Type B pancreatic cell (in vitro differentiated cells): ENCODE data around the gene GPR82. TPM values are rescaled to one million over a fixed set of nuclear protein-coding genes. Genes with fewer than 3 reads are reported as not detected.

Source experiments
- DNase-seq: peaks from one replicate; pipeline ENCODE4 v3.0.0; 2021; ENCODE audit warnings: mixed read lengths; ENCODE audit not compliant: unreplicated experiment; ENCODE audit errors: extremely low spot score
- H3K27ac Mint-ChIP-seq: 2 replicates; pipeline ENCODE4 v1.8.0; 2021; ENCODE audit warnings: mild to moderate bottlenecking, mixed read lengths
- H3K27me3 Mint-ChIP-seq: 2 replicates; pipeline ENCODE4 v1.8.0; 2021; ENCODE audit warnings: mixed read lengths
- H3K36me3 Mint-ChIP-seq: 2 replicates; pipeline ENCODE4 v1.8.0; 2021; ENCODE audit warnings: mixed read lengths
- H3K4me1 Mint-ChIP-seq: one replicate; pipeline ENCODE4 v1.8.0; 2021; ENCODE audit warnings: mixed read lengths; ENCODE audit not compliant: unreplicated experiment
- H3K4me3 Mint-ChIP-seq: 2 replicates; pipeline ENCODE4 v1.8.0; 2021; ENCODE audit warnings: mild to moderate bottlenecking, mixed read lengths
- H3K9me3 Mint-ChIP-seq: 2 replicates; pipeline ENCODE4 v1.8.0; 2021; ENCODE audit warnings: mixed read lengths
- total RNA-seq: library from RNA; stranded (reverse); gene quantifications from 2 replicates; pipeline ENCODE4 v1.2.1, GENCODE V29; 2021; ENCODE audit warnings: low replicate concordance
- TF ChIP-seq, protein P1 (sequence below): fragments of 200-600 bp; sonication (generic); conservative IDR thresholded peaks from 2 replicates; pipeline ENCODE4 v1.5.0; 2021; ENCODE audit warnings: antibody characterized with exemption, mild to moderate bottlenecking

The GPR82 gene
- total RNA-seq, 1 donor from 2014 or later, result not detected

- DNase-seq, result no peak
- peaks cover 4% of the 10 kb centered on the region for H3K36me3 Mint-ChIP-seq
- H3K4me1 Mint-ChIP-seq, result no peaks in the 10 kb centered on the region
- TF ChIP-seq, protein P1, sequence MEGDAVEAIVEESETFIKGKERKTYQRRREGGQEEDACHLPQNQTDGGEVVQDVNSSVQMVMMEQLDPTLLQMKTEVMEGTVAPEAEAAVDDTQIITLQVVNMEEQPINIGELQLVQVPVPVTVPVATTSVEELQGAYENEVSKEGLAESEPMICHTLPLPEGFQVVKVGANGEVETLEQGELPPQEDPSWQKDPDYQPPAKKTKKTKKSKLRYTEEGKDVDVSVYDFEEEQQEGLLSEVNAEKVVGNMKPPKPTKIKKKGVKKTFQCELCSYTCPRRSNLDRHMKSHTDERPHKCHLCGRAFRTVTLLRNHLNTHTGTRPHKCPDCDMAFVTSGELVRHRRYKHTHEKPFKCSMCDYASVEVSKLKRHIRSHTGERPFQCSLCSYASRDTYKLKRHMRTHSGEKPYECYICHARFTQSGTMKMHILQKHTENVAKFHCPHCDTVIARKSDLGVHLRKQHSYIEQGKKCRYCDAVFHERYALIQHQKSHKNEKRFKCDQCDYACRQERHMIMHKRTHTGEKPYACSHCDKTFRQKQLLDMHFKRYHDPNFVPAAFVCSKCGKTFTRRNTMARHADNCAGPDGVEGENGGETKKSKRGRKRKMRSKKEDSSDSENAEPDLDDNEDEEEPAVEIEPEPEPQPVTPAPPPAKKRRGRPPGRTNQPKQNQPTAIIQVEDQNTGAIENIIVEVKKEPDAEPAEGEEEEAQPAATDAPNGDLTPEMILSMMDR, result no peak
- no peaks in the 10 kb centered on the region for H3K27me3 Mint-ChIP-seq
- H3K9me3 Mint-ChIP-seq, result peaks cover 3% of the 10 kb centered on the region
- H3K4me3 Mint-ChIP-seq, result no peak overlapping the region
- no peak overlapping the region for H3K27ac Mint-ChIP-seq
These were observed 26.7 kb downstream of the GPR82 start for GRCh38 chrX:41750716-41751115.

DNA sequence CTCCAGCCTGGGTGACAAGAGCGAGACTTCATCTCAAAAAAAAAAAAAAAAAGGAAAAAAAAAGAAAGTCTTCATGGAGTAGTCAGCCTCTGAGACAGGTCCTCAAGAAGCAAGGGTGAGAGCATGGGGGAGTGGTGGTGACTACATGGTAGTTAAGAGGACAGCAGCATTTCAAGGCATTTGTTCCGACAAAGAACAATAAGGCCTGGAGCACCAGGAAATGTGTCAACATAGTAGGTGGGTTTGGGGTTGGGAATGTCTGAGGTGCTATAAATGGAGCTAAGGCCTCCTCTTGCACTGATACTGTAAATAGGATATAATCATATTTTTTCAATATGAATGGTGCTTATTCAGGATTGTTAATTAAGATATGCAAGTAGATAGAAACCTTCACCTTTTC lies 34.4 kb downstream of the GPR82 start:
- no peak for DNase-seq
- Mint-ChIP-seq H3K4me1 (no peaks in the 10 kb centered on the region), H3K36me3 (peaks cover 4% of the 10 kb centered on the region), H3K27me3 (no peaks in the 10 kb centered on the region), H3K9me3 (no peaks in the 10 kb centered on the region), H3K4me3 (no peak overlapping the region), H3K27ac (no peak overlapping the region)
- TF ChIP-seq, protein P1, result no peak

- H3K27ac Mint-ChIP-seq, result no peak overlapping the region
- H3K36me3 Mint-ChIP-seq, result no peaks in the 10 kb centered on the region
- TF ChIP-seq, protein P1, result peak; percentile 65
- no peak overlapping the region for H3K4me3 Mint-ChIP-seq
- no peaks in the 10 kb centered on the region for H3K4me1 Mint-ChIP-seq
- DNase-seq, result no peak
- no peaks in the 10 kb centered on the region for H3K9me3 Mint-ChIP-seq
- H3K27me3 Mint-ChIP-seq, result no peaks in the 10 kb centered on the region
These were observed 35.8 kb downstream of the GPR82 start for GRCh38 chrX:41759817-41760216.

DNA sequence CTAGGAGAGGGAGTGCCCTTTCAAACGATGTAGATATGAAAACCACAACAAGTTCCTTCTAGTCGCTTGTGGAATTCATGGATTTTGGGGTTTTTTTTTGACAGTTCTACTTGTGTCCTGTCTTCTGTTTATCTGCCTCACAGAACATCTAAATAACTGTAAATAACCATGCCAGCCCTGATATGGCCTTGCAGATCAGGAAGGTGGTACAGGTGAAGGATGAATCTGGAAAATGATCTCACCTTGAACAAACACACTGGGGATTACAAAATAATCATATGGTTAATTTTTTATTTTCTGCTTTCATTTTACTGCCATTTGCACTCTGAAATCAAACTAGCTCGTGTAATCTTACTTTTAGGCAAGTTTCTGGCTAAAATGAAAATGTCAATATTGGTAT lies 37.2 kb downstream of the GPR82 start:
- no peaks in the 10 kb centered on the region for H3K4me1 Mint-ChIP-seq
- no peaks in the 10 kb centered on the region for H3K36me3 Mint-ChIP-seq
- H3K4me3 Mint-ChIP-seq, result no peak overlapping the region
- H3K9me3 Mint-ChIP-seq, result no peaks in the 10 kb centered on the region
- no peak for DNase-seq
- H3K27ac Mint-ChIP-seq, result peak overlapping the region; percentile 39
- no peaks in the 10 kb centered on the region for H3K27me3 Mint-ChIP-seq
- TF ChIP-seq, protein P1, result no peak

GRCh38 chrX:41761702-41762101 lies 37.7 kb downstream of the GPR82 start:
- DNase-seq, result no peak
- no peak overlapping the region for H3K27ac Mint-ChIP-seq
- H3K36me3 Mint-ChIP-seq, result no peaks in the 10 kb centered on the region
- H3K4me3 Mint-ChIP-seq, result no peak overlapping the region
- TF ChIP-seq, protein P1, result no peak
- H3K9me3 Mint-ChIP-seq, result no peaks in the 10 kb centered on the region
- no peaks in the 10 kb centered on the region for H3K27me3 Mint-ChIP-seq
- H3K4me1 Mint-ChIP-seq, result no peaks in the 10 kb centered on the region

- Mint-ChIP-seq H3K4me3 (no peak overlapping the region), H3K4me1 (no peaks in the 10 kb centered on the region), H3K27ac (no peak overlapping the region), H3K36me3 (no peaks in the 10 kb centered on the region), H3K27me3 (no peaks in the 10 kb centered on the region), H3K9me3 (peaks cover 6% of the 10 kb centered on the region)
- TF ChIP-seq, protein P1, result no peak
- DNase-seq, result no peak
These were observed 55.1 kb downstream of the GPR82 start for GRCh38 chrX:41779030-41779564.
